H1 (cell line): ENCODE measurements around the gene IL36A. TPM values are rescaled to one million over a fixed set of nuclear protein-coding genes. Genes with fewer than 3 reads are reported as not detected.

Source experiments
- CTCF ChIA-PET: fragments of 300-600 bp; sonication (Branson Sonifier 250); formaldehyde crosslinking; loops from one replicate; lab custom pipeline; 2021; ENCODE audit not compliant: partially characterized antibody; lab: Charles Lee
- POLR2A ChIA-PET: fragments of 300-600 bp; sonication (Branson Sonifier 250); formaldehyde crosslinking; loops from one replicate; lab custom pipeline; 2021; ENCODE audit warnings: inconsistent platforms; ENCODE audit not compliant: partially characterized antibody; lab: Charles Lee
- DNase-seq, 2 experiments: peaks; one replicate each; pipeline versions ENCODE4 v3.0.0 to v3.0.0-alpha.2; 2010 to 2022; ENCODE audit warnings: low spot score in 2 of 2, low read depth in 1 of 2, mixed read lengths in 1 of 2
- FAIRE-seq: peaks from 2 replicates; lab custom pipeline; 2011; peaks lifted over from hg19 to GRCh38; lab: Jason Lieb, UNC
- H2AFZ ChIP-seq: 2 replicates; pipeline ENCODE4 v1.8.1; 2012; ENCODE audit warnings: low read length, inconsistent platforms
- H2AK5ac ChIP-seq: 2 replicates; pipeline ENCODE4 v1.6.1; 2013; ENCODE audit warnings: low read depth, low read length
- H2BK120ac ChIP-seq: replicated peaks from 2 replicates; pipeline ENCODE3; 2013; ENCODE audit warnings: low read depth, low read length, inconsistent platforms
- H2BK12ac ChIP-seq: 2 replicates; pipeline ENCODE4 v1.6.1; 2013; ENCODE audit warnings: low read depth, low read length
- H2BK15ac ChIP-seq: 2 replicates; pipeline ENCODE4 v1.6.1; 2013; ENCODE audit warnings: low read length
- H2BK20ac ChIP-seq: 2 replicates; pipeline ENCODE4 v1.6.1; 2013; ENCODE audit warnings: low read length
- H2BK5ac ChIP-seq: 2 replicates; pipeline ENCODE4 v1.6.1; 2013; ENCODE audit warnings: low read depth, low read length
- H3K14ac ChIP-seq: 2 replicates; pipeline ENCODE4 v1.6.1; 2013; ENCODE audit warnings: inconsistent platforms; ENCODE audit not compliant: insufficient read length
- H3K18ac ChIP-seq: 2 replicates; pipeline ENCODE4 v1.6.1; 2013; ENCODE audit warnings: low read length; ENCODE audit errors: extremely low read depth
- H3K23ac ChIP-seq: 2 replicates; pipeline ENCODE4 v1.6.1; 2013; ENCODE audit warnings: inconsistent platforms; ENCODE audit not compliant: insufficient read length
- H3K23me2 ChIP-seq: 2 replicates; pipeline ENCODE4 v1.6.1; 2013; ENCODE audit warnings: low read depth, low read length
- H3K27ac ChIP-seq: 2 replicates; pipeline ENCODE4 v1.6.1; 2011; ENCODE audit warnings: low read depth, low read length, inconsistent platforms
- H3K27me3 ChIP-seq, 4 experiments: replicated peaks in 1 of 4; 1 replicate in 1 of 4; 2 replicates in 3 of 4; pipeline versions ENCODE4 v1.6.1 to v1.8.1; 2011 to 2013; ENCODE audit warnings: low read length in 3 of 4, mild to moderate bottlenecking in 3 of 4, inconsistent platforms in 2 of 4, mixed read lengths in 2 of 4, moderate library complexity in 1 of 4; ENCODE audit not compliant: control insufficient read depth in 3 of 4, insufficient read depth in 3 of 4; ENCODE audit errors: extremely low read depth in 1 of 4
- H3K36me3 ChIP-seq, 4 experiments: 2 replicates each; pipeline versions ENCODE4 v1.6.1 to v1.8.1; 2011 to 2013; ENCODE audit warnings: mild to moderate bottlenecking in 4 of 4, low read length in 3 of 4, moderate library complexity in 2 of 4, control low read depth in 1 of 4, inconsistent platforms in 1 of 4; ENCODE audit not compliant: insufficient read depth in 4 of 4, control insufficient read depth in 2 of 4
- H3K4ac ChIP-seq: replicated peaks from 2 replicates; pipeline ENCODE3; 2013; ENCODE audit warnings: low read length, low read depth, mixed read lengths, inconsistent platforms; ENCODE audit not compliant: insufficient read length
- H3K4me1 ChIP-seq, 4 experiments: replicated peaks in 1 of 4; 1 replicate in 1 of 4; 2 replicates in 3 of 4; pipeline versions ENCODE4 v1.6.1 to v1.8.1; 2011 to 2013; ENCODE audit warnings: low read length in 3 of 4, inconsistent platforms in 2 of 4, mixed read lengths in 1 of 4; ENCODE audit not compliant: insufficient read depth in 4 of 4, control insufficient read depth in 3 of 4
- H3K4me2 ChIP-seq, 2 experiments: 2 replicates each; pipeline versions ENCODE4 v1.6.1 to v1.8.1; 2011 to 2013; ENCODE audit warnings: low read depth in 2 of 2, low read length in 2 of 2, control low read depth in 1 of 2, inconsistent platforms in 1 of 2, mild to moderate bottlenecking in 1 of 2; ENCODE audit not compliant: insufficient read depth in 1 of 2
- H3K4me3 ChIP-seq, 4 experiments: fragments of 200-600, 300-600 bp in 1 of 4; sonication (generic), shearing (Covaris generic), sonication (Bioruptor Twin) in 1 of 4; 2 replicates each; pipeline versions ENCODE4 v1.5.1 to v1.8.1; 2011 to 2016; ENCODE audit warnings: low read length in 4 of 4, low read depth in 3 of 4, control low read depth in 2 of 4, inconsistent platforms in 2 of 4, mild to moderate bottlenecking in 2 of 4, mixed read lengths in 1 of 4, moderate library complexity in 1 of 4; ENCODE audit not compliant: insufficient read depth in 2 of 4; ENCODE audit errors: extremely low read depth in 1 of 4
- H3K56ac ChIP-seq: replicated peaks from 2 replicates; pipeline ENCODE3; 2013; ENCODE audit warnings: low read depth, mild to moderate bottlenecking, mixed read lengths, low read length, inconsistent platforms; ENCODE audit not compliant: insufficient read length
- H3K79me1 ChIP-seq: 2 replicates; pipeline ENCODE4 v1.6.1; 2013; ENCODE audit warnings: low read depth, low read length, control low read depth
- H3K79me2 ChIP-seq, 2 experiments: 2 replicates each; pipeline versions ENCODE4 v1.6.1 to v1.8.1; 2012 to 2013; ENCODE audit warnings: low read length in 2 of 2, mild to moderate bottlenecking in 2 of 2, inconsistent platforms in 1 of 2; ENCODE audit not compliant: insufficient read depth in 2 of 2, control insufficient read depth in 1 of 2
- H3K9ac ChIP-seq, 4 experiments: replicated peaks in 1 of 4; 1 replicate in 1 of 4; 2 replicates in 3 of 4; pipeline versions ENCODE4 v1.6.1 to v1.8.1; 2011 to 2013; ENCODE audit warnings: low read depth in 3 of 4, low read length in 3 of 4, control low read depth in 2 of 4, mild to moderate bottlenecking in 2 of 4, moderate library complexity in 2 of 4, inconsistent platforms in 1 of 4; ENCODE audit errors: extremely low read depth in 1 of 4
- H3K9me3 ChIP-seq, 2 experiments: 2 replicates each; pipeline versions ENCODE4 v1.6.1 to v1.8.1; 2012 to 2013; ENCODE audit warnings: mild to moderate bottlenecking in 2 of 2, moderate library complexity in 2 of 2, control low read depth in 1 of 2, inconsistent platforms in 1 of 2, low read depth in 1 of 2, low read length in 1 of 2, mixed read lengths in 1 of 2; ENCODE audit not compliant: insufficient read depth in 2 of 2
- H4K20me1 ChIP-seq, 2 experiments: replicated peaks in 1 of 2; 2 replicates each; pipeline versions ENCODE3 to v1.8.1; 2011 to 2013; ENCODE audit warnings: inconsistent platforms in 2 of 2, low read length in 2 of 2, mild to moderate bottlenecking in 1 of 2; ENCODE audit not compliant: insufficient read depth in 2 of 2, control insufficient read depth in 1 of 2
- H4K5ac ChIP-seq: 2 replicates; pipeline ENCODE4 v1.6.1; 2013; ENCODE audit warnings: low read length, low read depth, mixed read lengths, inconsistent platforms; ENCODE audit not compliant: insufficient read length
- H4K8ac ChIP-seq: 2 replicates; pipeline ENCODE4 v1.8.0; 2013; ENCODE audit warnings: mild to moderate bottlenecking, moderate library complexity, low read length, inconsistent platforms; ENCODE audit not compliant: insufficient read depth; ENCODE audit errors: extremely low read depth
- H4K91ac ChIP-seq: replicated peaks from 2 replicates; pipeline ENCODE3; 2013; ENCODE audit warnings: low read length, mixed read lengths, inconsistent platforms; ENCODE audit not compliant: insufficient read length
- ASH2L ChIP-seq: fragments of 200-600, 300-600 bp; sonication (generic); IDR thresholded peaks from one replicate; pipeline ENCODE4 v1.7.1; 2017; ENCODE audit warnings: low read length
- BACH1 ChIP-seq: IDR thresholded peaks from 2 replicates; pipeline ENCODE4 v1.6.1; 2012; ENCODE audit warnings: low read length, improper control_type of control experiment
- BCL11A ChIP-seq, 2 experiments: IDR thresholded peaks; one replicate each; pipeline ENCODE4 v1.6.1; 2011; ENCODE audit warnings: low read depth in 2 of 2, low read length in 2 of 2, mild to moderate bottlenecking in 2 of 2
- CEBPB ChIP-seq: IDR thresholded peaks from 2 replicates; pipeline ENCODE4 v1.6.1; 2012; ENCODE audit warnings: low read depth, low read length
- EP300 ChIP-seq, 2 experiments: IDR thresholded peaks; 1 replicate in 1 of 2; 2 replicates in 1 of 2; pipeline ENCODE4 v1.6.1; 2011 to 2012; ENCODE audit warnings: low read depth in 2 of 2, low read length in 2 of 2, mild to moderate bottlenecking in 2 of 2, borderline replicate concordance in 1 of 2, inconsistent platforms in 1 of 2, moderate library complexity in 1 of 2
- HDAC6 ChIP-seq: IDR thresholded peaks from one replicate; pipeline ENCODE4 v1.7.1; 2012; ENCODE audit warnings: low read depth, mild to moderate bottlenecking, inconsistent platforms, low read length, moderate library complexity
- JUN ChIP-seq: IDR thresholded peaks from 2 replicates; pipeline ENCODE4 v1.6.1; 2011; ENCODE audit warnings: low read depth, mild to moderate bottlenecking, improper control_type of control experiment, low read length
- JUND ChIP-seq: IDR thresholded peaks from 2 replicates; pipeline ENCODE4 v1.6.1; 2011; ENCODE audit warnings: mild to moderate bottlenecking, improper control_type of control experiment, low read length
- MAFK ChIP-seq: IDR thresholded peaks from 2 replicates; pipeline ENCODE4 v1.6.1; 2012; ENCODE audit warnings: low read depth, mild to moderate bottlenecking, improper control_type of control experiment, low read length
- PHF8 ChIP-seq: fragments of 200-600 bp; sonication (generic); conservative IDR thresholded peaks from 2 replicates; pipeline ENCODE4 v1.7.1; 2012; ENCODE audit warnings: low read depth, mild to moderate bottlenecking, inconsistent platforms, low read length, moderate library complexity
- RBBP5 ChIP-seq: IDR thresholded peaks from 2 replicates; pipeline ENCODE4 v1.7.1; 2012; ENCODE audit warnings: low read depth, mild to moderate bottlenecking, inconsistent platforms, low read length, moderate library complexity, borderline replicate concordance
- SAP30 ChIP-seq: fragments of 300-600 bp; sonication (generic); IDR thresholded peaks from 2 replicates; pipeline ENCODE4 v1.7.1; 2012; ENCODE audit warnings: low read length, moderate library complexity, mild to moderate bottlenecking, inconsistent platforms; ENCODE audit not compliant: insufficient read depth, insufficient replicate concordance
- SP1 ChIP-seq: IDR thresholded peaks from 2 replicates; pipeline ENCODE4 v1.6.1; 2011; ENCODE audit warnings: low read depth, low read length
- SP2 ChIP-seq: IDR thresholded peaks from 2 replicates; pipeline ENCODE4 v1.6.1; 2012; ENCODE audit warnings: mild to moderate bottlenecking, low read length, inconsistent platforms
- TAF1 ChIP-seq: IDR thresholded peaks from 2 replicates; pipeline ENCODE4 v1.6.1; 2011; ENCODE audit warnings: mild to moderate bottlenecking, low read depth, low read length
- TCF12 ChIP-seq: IDR thresholded peaks from 2 replicates; pipeline ENCODE4 v1.6.1; 2011; ENCODE audit warnings: low read depth, mild to moderate bottlenecking, low read length
- WGBS, 2 experiments: shearing (Covaris generic) in 1 of 2; methylation state at CpG; one replicate each; pipeline versions ENCODE4 v1.1.6 to v1.1.7; 2013 to 2015; ENCODE audit warnings: low lambda C conversion rate in 2 of 2, mixed read lengths in 2 of 2, inconsistent platforms in 1 of 2, low coverage in 1 of 2, missing lambda C conversion rate in 1 of 2; ENCODE audit not compliant: insufficient replicate concordance in 2 of 2, insufficient coverage in 1 of 2, insufficient read length in 1 of 2; ENCODE audit errors: extremely low coverage in 1 of 2, missing lambda C conversion rate in 1 of 2; 5-methylcytosine and 5-hydroxymethylcytosine counted together
- polyA plus RNA-seq, 7 experiments: library from polyadenylated mRNA; depleted of rRNA in 3 of 7; stranded (reverse) in 5 of 7; unstranded in 2 of 7; fragments of >200 nt in 5 of 7; fragments of 200-250 nt in 2 of 7; gene quantifications; 1 replicate in 5 of 7; 2 replicates in 1 of 7; 4 replicates in 1 of 7; pipeline versions ENCODE4 v1.2.1 to v1.2.3, GENCODE V29; 2011 to 2013; ENCODE audit warnings: missing spikeins in 2 of 7, mixed read lengths in 2 of 7
- total RNA-seq: library from RNA; stranded (reverse); fragmentation: NEBNext Ultra II Directional; extraction: Animal tissue kit (Norgen Biotek cat#: 25700); gene quantifications from 2 replicates; pipeline ENCODE4 v1.2.1, GENCODE V29; 2021

The IL36A gene
- total and polyA plus RNA-seq, 2 of the 8 experiments (the other 6 are each of a cell fraction or from before 2014, with no cell fraction given), result not detected

DNA sequence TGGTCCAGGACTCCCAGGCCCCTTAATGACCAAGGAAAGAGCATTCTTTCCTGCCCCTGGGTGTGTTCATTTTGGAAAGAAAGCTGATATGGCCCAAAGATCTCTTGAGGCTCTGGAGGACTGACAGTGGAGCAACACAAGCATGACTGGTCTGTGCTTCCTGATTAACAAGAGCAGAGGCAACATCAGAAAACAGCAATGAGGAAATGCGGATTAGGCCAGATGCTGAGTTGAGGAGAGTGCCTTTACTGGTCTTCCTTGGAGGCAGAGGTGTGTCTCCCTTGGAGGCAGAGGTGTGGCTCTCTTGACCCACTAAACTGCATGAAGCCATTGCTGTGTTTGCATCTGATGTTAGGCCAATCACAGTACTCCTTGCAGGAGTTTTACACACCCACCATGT is 27.5 kb downstream of the IL36A start:
- H3K36me3 ChIP-seq, result no peaks in the 10 kb centered on the region
- no peak overlapping the region for H3K4ac ChIP-seq
- ChIA-PET POLR2A (no interaction called here), CTCF (interaction anchor here (2.8 kb wide), 1 partner anchor 47 kb away, joined by 8 read pairs; no protein-coding TSS in a partner anchor)
- no peak overlapping the region for H2BK120ac ChIP-seq
- no peaks in the 10 kb centered on the region for H3K27me3 ChIP-seq
- H3K23ac ChIP-seq, result no peak overlapping the region
- no peak overlapping the region for H3K27ac ChIP-seq
- no peak overlapping the region for H3K4me3 ChIP-seq
- H4K5ac ChIP-seq, result no peak overlapping the region
- H3K23me2 ChIP-seq, result no peaks in the 10 kb centered on the region
- H3K79me2 ChIP-seq, result no peaks in the 10 kb centered on the region
- no peak overlapping the region for H2AFZ ChIP-seq
- no peak overlapping the region for H4K8ac ChIP-seq
- H3K4me2 ChIP-seq, result no peak overlapping the region
- H3K4me1 ChIP-seq, result peaks cover 0 to 6% (median under 1%) of the 10 kb centered on the region in 4 experiments; a peak in 3 of 7 replicates
- H2BK5ac ChIP-seq, result no peak overlapping the region
- no peak overlapping the region for H3K14ac ChIP-seq
- H4K91ac ChIP-seq, result no peak overlapping the region
- no peak overlapping the region for H3K56ac ChIP-seq
- no peaks in the 10 kb centered on the region for H3K9me3 ChIP-seq
- no peak overlapping the region for H3K18ac ChIP-seq
- no peaks in the 10 kb centered on the region for H4K20me1 ChIP-seq
- H2BK12ac ChIP-seq, result no peak overlapping the region
- no peak overlapping the region for H2AK5ac ChIP-seq
- no peaks in the 10 kb centered on the region for H3K79me1 ChIP-seq
- no peak overlapping the region for H3K9ac ChIP-seq
- H2BK15ac ChIP-seq, result no peak overlapping the region
- DNase-seq, result no peak
- no peak overlapping the region for H2BK20ac ChIP-seq
- FAIRE-seq, result no peak
- WGBS, 2 experiments, result 89% methylated on average over 1 of the region's 1 CpG; no CpG with 5 or more reads in 1 of the 2 experiments
- TF ChIP-seq HDAC6 (no peak), CEBPB (no peak), JUND (no peak), BCL11A (IDR thresholded peaks at IDR 0.05; ENCODE audit: low read depth in 2 of 2, low read length in 2 of 2) (no peak), ASH2L (no peak), EP300 (IDR thresholded peaks at IDR 0.05; ENCODE audit: borderline replicate concordance in 1 of 2, low read depth in 2 of 2, low read length in 2 of 2) (no peak), RBBP5 (no peak), JUN (no peak), MAFK (no peak), TCF12 (no peak), TAF1 (no peak), SP1 (no peak), SAP30 (no peak), SP2 (no peak), BACH1 (no peak), PHF8 (no peak)
